T-helper 1 cell treated with Interleukin-12 subunit alpha and Interleukin-12 subunit beta and Interleukin-4 antibody, amounts not matched to agents 30 ng/mL and 1 ng/mL, for 36 hours (primary cell): ENCODE measurements around the gene SLIRP. TPM values are rescaled to one million over a fixed set of nuclear protein-coding genes. Genes with fewer than 3 reads are reported as not detected.
"Not testable (repeated sequence)": the region's sequence is repeated elsewhere in the genome, so short reads cannot be mapped to it uniquely, and the experiment has no call there.

Source experiments
- intact Hi-C: fragments of 100-400 bp; cut with micrococcal nuclease; formaldehyde crosslinking; loops from one replicate; pipeline ENCODE4 v1.15.1; 2024
- total RNA-seq: library from RNA; stranded (reverse); gene quantifications from 2 replicates; pipeline ENCODE4 v1.2.3, GENCODE V29; 2022

Gene SLIRP
- total RNA-seq = 76.1 and 80.9 TPM in 2 replicates

DNA sequence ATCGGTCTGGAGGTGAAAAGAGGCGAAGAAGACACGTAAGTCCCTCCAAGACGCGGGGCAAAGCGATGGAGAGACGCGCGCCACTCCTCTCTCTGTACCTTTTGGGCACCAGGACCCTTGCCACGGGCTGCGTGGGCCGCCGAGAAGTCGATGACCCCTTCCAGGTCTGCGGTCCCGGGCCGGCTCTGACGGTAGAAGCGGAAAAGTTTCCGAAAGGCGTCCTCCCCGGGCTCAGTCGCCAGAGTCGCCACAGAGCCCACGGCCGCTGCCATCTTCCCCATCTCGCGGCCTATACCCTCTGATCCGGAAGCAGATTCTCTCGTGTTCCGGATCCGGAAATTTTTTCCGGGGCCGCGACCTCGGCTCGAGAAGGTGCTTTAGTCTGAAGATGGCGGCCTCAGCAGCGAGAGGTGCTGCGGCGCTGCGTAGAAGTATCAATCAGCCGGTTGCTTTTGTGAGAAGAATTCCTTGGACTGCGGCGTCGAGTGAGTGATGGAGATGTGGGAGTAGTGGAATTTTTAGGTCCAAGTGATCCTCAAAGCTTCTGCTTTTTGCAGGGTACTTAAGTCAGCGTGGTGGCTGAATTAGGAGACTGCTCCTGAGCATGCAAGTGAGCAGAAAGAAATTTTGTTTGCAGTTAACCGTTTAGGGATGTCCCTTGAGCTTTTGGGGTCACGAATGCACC, at the start of gene SLIRP, which contains the start of gene ALKBH1:
Gene SLIRP (plus strand): TSS at position 380 of the 685 bp plus-strand sequence. CDS start 9 bp downstream, at position 389.
Gene ALKBH1 (minus strand): TSS at position 300 of the 685 bp plus-strand sequence. CDS start 19 bp downstream, at position 281.
- intact Hi-C loops = loop anchor here (1.0 to 5.0 kb wide), 13 partner anchors 33 to 896 kb away; partner anchors contain the start of genes ADCK1, ANGEL1, CIPC and GSTZ1

DNA sequence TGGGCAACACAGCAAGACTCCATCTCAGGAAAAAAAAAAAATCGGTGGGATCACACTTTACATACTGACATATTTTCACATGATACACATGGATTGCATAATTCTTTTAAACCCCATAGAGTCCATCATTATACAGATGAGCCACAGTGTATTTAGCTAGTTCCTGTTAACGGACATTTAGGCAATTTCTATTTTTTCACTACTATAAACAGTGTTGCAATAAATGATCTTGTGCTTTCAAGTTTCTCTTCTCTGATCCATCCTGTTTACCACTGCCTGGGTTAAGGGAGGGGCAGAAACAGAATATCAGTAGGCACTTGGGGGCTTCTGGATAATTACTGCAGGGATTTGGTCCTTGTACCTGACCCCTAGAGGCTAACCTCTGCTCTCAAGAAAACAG, 48.1 kb upstream of the SLIRP start:
- intact Hi-C loops = no loop called here

DNA sequence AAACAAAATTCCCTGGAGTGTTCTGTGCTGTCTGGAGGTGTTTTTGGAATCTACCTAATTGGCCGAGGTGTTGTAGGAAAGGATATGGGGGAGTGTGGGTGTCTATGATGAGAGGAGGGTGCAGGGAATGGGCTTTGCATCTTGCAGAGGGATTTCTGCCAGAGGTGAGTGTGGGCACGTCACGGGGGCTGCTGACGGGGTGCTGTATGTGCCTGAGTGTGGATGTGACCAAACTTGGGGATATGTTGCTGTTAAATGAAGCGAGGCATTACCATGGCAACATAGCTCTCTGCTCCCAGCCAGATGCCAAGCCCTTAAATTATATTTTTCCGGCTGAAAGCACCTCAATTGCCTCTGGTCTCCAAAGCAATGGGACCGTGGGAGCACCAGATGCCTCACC, 47.1 kb upstream of the SLIRP start:
- intact Hi-C loops = no loop called here

DNA sequence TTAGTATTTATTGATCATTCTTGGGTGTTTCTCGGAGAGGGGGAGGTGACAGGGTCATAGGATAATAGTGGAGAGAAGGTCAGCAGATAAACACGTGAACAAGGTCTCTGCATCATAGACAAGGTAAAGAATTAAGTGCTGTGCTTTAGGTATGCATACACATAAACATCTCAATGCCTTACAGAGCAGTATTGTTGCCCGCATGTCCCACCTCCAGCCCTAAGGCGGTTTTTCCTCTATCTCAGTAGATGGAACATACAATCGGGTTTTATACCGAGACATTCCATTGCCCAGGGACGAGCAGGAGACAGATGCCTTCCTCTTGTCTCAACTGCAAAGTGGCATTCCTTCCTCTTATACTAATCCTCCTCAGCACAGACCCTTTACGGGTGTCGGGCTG, 46.3 kb upstream of the SLIRP start:
- intact Hi-C loops = not testable (repeated sequence)

DNA sequence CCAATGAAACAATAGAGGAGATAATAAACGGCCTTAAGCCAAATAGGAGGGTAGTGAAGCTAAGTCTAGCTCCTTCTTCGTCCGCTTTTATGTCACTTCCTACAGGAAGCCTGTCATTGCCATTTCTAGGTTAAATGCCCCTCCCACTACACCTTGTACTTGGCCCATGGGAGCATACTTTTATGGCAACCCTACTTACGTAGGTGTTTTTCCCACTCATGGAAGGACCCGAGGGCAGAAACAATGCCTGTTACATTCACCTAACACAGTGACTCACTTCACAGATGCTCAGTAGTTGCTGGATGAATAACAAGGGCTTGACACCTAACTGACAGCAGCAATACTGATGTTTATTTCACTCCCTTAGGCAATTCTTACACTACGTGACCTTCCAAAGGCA, 44.6 kb upstream of the SLIRP start:
- intact Hi-C loops = no loop called here

DNA sequence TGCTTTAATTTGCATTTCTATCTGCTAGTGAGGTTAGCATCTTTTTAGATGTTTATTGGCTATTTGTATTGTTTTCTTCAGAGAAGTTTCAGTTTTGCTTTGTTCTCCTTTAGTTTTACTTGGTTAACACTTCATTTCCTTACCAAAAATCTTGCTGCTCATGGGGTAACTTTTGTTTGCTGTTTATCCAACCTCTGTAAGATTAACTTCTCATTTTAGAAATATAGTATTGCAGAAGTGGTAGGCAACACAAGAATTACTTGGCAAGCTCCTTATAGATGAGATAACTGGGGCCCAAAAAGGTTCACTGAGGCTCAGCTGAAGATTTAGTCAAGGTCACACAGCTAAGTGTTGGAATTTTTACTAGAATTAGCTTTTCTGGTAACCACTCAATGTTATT, 40.6 kb upstream of the SLIRP start:
- intact Hi-C loops = no loop called here

DNA sequence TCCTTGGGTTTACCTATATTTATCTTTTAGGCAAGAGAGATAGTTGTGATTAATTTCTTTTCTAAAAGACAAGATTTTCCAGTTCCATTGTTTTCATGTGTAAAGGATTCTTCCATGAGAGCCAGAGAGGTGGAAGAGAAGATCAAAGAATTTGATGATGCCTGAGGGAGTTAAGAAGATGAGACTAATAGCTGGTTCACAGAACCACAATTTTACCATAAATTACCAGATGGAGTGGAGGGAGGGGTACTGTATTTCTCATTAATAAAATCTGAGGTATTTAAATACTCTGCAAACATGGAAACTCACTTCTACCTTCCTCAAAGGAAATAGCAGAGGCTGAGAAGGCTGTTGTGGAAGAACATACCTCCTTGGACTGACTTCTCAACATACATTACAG, 34.7 kb upstream of the SLIRP start:
- intact Hi-C loops = no loop called here

DNA sequence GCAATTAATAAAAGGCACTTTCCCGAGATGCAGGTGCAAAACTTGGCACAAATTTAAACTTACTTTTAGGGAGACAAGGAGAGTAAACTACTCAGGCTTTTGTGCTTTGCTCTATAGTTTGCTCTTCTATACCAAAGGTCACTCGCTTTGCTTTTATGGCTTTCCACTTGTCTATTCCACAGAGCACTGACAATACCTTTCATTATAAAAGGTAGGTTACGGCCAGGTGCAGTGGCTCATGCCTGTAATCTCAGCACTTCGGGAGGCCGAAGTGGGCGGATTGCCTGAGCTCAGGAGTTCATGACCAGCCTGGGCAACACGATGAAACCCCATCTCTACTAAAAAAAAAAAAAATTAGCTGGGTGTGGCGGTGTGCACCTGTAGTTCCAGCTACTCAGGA, 33.0 kb upstream of the SLIRP start:
- intact Hi-C loops = no loop called here

DNA sequence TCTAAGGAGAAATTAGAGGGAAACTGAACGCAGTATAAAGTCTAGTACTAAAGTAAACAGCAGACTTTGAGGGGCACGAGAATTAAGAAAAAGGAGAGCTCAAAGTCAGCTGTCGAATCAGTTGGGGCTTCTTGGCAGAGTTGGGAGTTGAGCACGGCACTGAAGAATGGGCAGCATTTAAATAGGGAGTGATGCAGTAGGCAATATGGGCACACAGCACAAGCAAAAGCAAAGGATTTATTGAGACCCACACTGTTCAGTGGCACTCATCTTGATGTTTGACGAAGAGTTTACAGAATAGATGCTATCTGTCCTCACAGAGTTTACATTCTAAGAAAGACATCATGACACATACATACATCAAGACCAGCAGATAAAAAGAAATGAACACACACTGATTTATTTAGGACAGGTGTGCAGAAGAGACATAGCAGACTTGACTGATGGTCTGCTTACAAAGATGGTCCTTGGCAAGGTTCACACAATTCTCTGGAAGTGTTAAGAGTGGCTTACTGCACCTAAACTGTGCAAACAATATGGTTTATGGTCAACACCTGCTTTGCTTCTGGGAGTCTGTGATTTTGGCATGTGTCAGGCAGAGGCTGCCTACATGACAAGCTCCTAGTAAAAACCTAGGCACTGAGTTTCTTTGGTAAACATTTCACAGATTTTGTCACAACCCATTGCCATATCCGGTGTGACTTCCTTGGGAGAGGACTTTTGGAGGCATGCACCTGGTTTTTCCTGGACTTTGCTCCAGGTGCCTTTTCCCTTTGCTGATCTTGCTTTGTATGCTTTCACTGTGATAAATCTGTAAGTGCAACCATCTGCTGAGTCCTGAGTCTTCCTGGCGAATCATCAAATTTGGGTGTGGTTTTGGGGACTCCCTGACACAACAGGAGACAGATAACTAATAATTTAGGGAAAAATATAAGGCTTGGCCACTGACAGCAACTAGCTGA, 26.4 kb upstream of the SLIRP start:
- intact Hi-C loops = no loop called here

DNA sequence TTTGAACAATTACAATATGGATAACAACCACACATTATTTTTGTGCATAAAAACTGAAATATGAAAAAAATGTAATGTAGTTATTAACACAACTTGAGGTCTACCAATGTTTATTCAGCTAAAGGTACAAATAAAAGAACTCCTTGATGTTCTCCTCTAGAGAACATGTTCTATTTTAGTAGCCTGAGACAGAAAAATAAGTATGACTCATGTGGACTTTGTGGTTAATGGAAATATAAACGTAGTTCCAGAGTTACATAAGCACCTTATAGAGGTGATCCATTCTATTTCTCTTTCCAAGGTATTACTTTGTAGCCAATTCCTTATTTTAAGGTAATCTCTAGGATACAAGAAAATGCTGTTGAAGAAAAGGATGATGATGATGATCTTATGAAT, 25.7 kb upstream of the SLIRP start:
- intact Hi-C loops = no loop called here

DNA sequence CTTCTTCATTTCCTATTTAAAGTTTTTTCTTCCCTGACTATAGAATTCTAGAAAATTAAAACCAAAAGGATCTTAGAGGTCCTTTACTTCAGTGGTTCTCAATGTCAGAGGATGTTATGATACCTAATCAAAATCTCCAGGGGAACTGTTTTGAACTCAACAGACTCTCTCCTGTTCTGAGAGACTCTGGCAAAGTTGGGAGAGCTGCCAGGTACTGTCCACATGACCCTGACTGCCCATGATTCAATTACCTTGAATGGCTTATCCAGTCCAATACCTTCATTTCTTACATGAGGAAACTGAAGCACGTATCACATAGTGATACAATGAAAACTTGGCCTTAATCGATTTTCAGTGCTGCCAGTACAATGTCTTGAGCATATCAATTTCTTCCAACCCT, 16.6 kb upstream of the SLIRP start:
- intact Hi-C loops = no loop called here

DNA sequence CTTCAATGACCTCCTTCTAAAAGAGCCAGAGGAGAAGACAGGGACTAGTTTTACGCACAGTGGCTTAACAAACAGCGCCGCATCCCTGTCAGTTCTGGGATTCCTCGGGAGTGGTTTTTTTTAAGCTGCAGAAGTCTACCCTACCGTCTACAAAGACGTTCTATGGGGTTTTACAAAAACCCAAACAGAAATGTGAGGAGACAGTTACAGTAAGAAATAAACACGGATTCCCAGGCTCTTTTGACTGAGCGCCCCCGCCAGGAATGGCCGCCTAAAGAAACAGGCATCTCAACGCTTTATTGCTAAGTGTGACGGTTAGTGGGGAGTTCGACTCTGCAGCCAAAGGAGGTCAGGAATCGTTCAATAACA, 564 bp upstream of the SLIRP start:
- intact Hi-C loops = loop anchor here (5.0 kb wide), 3 partner anchors 65 to 895 kb away; partner anchors contain the start of gene ANGEL1

DNA sequence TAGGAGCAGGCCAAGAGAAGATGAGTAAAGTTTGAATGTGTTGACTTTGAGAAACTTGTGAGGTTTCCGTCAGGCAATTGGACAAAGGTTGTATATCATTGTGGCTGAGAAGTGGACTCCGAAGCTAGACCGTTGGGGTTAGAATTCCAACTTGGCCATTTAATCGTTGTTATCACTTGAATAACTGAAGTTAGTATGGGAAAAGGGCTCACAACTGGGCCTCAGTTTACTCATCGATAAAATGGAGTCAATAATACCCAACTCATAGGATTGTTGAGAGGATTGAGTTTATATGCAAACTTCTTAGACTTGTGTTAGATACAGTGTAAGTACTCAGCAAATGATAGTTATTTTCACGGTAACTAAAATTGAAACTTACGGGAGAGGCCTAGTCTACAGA, 846 bp downstream of the SLIRP start:
- intact Hi-C loops = loop anchor here (1.0 to 5.0 kb wide), 13 partner anchors 32 to 896 kb away; partner anchors contain the start of genes ADCK1, ANGEL1, CIPC and GSTZ1

DNA sequence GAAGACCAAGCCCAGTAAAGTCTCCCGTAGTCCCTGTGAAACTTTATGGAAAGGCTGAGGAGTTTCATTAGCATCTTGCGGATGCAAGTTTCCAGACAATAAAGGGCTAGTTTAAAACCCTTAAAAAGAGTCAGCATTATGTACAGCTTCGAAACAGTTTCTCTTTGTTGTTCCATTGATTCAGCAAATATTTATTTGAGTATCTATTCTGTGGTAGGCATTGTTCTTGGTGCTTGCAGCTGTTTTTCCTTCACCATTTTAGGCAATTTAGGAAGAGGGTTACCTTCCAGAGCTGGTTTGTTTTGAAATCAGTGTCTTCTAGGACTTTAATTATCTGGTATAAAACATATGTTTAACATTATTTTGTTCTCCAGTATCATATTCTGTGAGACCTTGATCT, 1.5 kb downstream of the SLIRP start:
- intact Hi-C loops = loop anchor here (2.0 to 5.0 kb wide), 5 partner anchors 31 to 897 kb away; partner anchors contain the start of gene ANGEL1

DNA sequence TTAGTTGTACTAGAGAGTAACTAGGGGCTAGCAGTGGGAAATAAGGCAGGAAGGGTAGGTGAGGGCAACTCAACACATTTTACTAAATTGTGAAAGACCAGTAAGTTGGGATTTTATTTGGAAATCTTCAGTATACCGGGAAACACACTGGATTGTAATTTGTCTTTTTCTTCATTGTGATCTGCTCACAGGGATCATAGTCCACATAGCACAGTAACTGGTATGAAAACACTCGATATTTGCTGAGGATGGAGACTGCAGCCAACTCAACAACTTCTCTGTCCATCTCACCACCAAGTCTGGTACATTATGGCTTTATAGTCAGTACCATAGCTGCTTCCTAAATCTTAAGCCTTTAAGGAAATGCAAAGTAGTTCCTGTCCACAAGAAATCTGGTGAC, 2.5 kb downstream of the SLIRP start:
- intact Hi-C loops = no loop called here

DNA sequence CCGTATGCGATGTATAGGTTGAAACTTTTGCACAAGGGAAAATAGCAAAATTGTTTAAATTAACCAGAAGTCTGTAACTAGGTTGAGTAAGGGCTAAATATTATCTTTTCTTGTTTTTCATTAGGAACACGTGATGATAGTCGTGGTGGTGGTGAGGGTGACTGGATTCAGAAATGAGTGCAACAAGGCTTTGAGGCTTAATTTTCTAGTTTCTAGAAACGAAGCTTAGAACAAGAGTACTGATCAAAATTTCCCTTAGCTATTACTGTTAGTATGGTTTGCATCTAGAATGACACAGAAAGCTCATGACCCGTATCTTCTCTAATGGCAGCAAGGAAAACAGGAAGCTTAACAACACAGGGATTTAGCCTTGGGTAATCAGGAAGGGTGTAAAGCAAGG, 7.0 kb downstream of the SLIRP start:
- intact Hi-C loops = no loop called here

DNA sequence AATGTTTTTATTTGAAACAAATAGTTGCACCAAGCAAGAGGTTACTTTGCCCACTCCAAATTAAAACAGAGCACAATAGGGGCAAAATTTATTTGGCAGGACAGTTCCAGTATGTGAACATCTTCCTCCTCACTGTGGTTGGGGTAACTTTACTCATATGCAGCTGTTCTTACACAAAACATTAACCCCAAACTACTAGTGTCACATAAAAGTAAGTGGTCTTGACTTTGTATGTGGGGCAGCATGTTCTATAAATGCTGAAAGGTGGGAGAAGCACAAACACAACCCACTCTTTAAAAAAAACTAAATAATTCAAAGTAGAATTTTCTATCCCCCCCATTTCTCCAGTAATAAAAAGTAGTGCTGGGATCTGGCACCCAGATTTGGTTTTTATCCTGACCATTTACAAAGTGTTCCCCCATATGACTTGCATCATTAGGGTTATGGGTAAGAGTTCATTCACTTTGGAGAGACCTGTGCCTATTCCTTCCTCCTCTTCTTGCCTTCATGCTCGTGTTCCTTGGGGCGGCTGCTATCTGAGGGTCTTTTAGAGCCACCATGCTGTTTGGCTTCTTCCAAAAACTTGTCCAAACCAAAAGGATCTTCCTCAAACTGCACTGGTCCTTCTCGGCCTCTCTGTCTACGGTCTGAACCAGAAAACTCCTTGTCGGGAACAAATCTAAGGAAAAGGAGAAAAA, 9.9 kb downstream of the SLIRP start:
- intact Hi-C loops = no loop called here

DNA sequence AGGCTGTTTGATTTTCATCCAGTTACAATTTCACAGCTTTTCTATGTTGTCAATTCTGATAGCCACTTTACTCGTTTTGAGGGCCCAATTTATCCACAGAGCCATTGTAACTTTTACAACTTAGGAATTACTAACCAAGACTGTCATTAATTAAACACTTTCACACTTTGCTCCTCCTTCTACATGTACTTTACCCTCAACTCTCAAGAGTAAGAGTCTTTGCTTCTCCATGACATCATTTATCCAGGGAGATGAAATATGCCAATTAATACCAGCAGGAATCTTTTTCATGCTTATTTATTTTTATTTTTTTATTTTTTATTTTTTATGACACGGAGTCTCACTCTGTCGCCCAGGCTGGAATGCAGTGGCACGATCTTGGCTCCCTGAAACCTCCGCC, 13.5 kb downstream of the SLIRP start:
- intact Hi-C loops = no loop called here

DNA sequence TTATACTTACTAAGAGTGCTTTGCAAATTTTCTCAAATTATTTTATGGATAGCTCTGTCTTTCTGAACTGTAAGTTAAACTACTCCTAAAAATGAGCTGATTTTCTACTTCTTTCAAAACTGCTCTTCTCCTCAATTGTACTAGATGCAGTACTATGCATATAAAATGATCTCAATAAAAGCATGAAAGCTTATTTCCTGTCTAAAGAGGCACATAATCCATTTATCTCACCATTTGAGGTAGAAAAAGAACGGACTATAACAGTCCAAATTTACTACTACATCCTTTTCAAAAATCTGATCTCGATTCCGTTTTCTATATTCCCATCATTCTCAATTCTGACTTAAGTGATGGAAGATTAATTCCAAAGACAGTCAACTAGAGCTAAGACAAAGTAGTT, 14.4 kb downstream of the SLIRP start:
- intact Hi-C loops = no loop called here

DNA sequence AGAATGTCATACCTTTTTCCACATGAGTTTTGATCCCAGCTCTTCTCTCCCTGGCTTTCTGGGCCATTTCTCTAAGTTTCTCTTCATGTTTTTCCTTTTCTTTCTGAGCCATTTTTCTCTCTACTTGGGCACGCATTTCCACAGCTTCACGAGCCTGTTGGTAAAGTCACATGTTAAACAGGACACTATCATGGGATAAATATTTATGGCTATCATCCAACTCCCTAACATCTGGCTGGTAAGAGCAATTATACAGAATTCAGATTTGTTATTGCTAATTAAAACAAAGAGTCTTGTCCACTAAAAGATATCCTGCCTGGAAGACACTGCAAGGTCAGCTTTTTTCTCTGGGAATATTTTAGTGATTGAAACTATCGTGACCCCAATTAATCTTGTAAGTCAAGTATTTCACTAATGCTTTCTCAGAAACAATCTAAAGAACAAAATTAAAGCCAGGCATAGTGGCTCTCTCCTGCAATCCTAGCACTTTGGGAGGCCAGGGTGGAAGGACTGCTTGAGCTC, 23.1 kb downstream of the SLIRP start:
- intact Hi-C loops = no loop called here

DNA sequence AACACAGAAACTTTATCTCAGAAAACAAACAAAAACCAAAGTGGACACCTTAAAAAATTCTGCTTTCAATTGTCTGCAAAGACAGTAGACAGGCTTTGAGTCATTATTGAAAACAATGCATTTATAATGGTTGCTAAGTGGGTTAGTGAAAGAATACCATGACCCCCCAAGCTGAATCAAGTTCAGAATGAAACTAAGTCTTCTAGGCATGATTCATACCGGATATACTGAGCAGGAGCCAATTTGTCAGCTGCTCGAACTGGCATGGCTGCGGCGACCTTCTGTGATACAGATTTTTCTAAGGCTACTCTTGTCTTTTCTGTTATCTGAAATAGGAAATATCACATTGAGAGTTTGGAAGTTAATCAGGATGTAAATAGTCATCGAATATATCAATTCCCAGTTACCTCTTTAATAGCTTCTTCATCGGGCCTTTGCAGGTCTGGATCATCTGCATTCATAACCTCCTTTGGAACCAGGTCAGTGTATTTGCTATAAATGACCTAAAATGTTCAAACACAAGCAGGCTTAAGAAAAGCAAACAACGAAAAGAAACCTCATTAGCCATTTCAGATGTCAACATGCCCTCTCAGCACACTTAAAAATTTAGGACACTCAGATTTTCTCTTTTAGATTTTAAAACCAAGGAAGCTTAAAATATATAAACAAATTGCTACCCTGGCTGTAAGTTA, 30.8 kb downstream of the SLIRP start:
- intact Hi-C loops = no loop called here
